Gastrocnemius medialis (tissue), 4 donors: ENCODE results near the gene SRPK2. TPM values are rescaled to one million over a fixed set of nuclear protein-coding genes. Genes with fewer than 3 reads are reported as not detected.

Source experiments
- ATAC-seq, 2 donors: fragments of 150-250 bp; one replicate each; pipeline ENCODE4 v1.9.1; 2016
- DNase-seq, 2 donors: peaks; one replicate each; pipeline ENCODE4 v3.0.0-alpha.2; 2019
- H3K27ac ChIP-seq, 4 donors: fragments of 200-600 bp; sonication (generic); 1 replicate in 1 of 4; 2 replicates in 3 of 4; pipeline ENCODE4 v1.5.1; 2016 to 2018; ENCODE audit warnings: mild to moderate bottlenecking in 2 of 4, moderate library complexity in 1 of 4
- H3K27me3 ChIP-seq, 3 donors: fragments of 200-600 bp; sonication (generic) in 2 of 3; 1 replicate in 1 of 3; 2 replicates in 2 of 3; pipeline versions ENCODE4 v1.5.1 to v1.6.0; 2016 to 2019; ENCODE audit warnings: mild to moderate bottlenecking in 1 of 3, moderate library complexity in 1 of 3
- H3K36me3 ChIP-seq, 2 donors: fragments of 200-600 bp; sonication (generic) in 1 of 2; one replicate each; pipeline ENCODE4 v1.5.1; 2017 to 2018
- H3K4me1 ChIP-seq, 2 donors: fragments of 200-600 bp; sonication (generic) in 1 of 2; one replicate each; pipeline ENCODE4 v1.5.1; 2016 to 2017; ENCODE audit warnings: mild to moderate bottlenecking in 2 of 2
- H3K4me3 ChIP-seq, 4 donors: fragments of 200-600 bp; sonication (generic) in 3 of 4; 1 replicate in 1 of 4; 2 replicates in 3 of 4; pipeline ENCODE4 v1.5.1; 2016 to 2019; ENCODE audit warnings: mild to moderate bottlenecking in 2 of 4
- H3K9me3 ChIP-seq, 3 donors: fragments of 200-600 bp; sonication (generic) in 2 of 3; 1 replicate in 1 of 3; 2 replicates in 2 of 3; pipeline ENCODE4 v1.5.1; 2016 to 2019
- POLR2A ChIP-seq, 2 donors: fragments of 450-650 bp; IDR thresholded peaks; one replicate each; pipeline ENCODE4 v1.6.1; 2017; ENCODE audit warnings: antibody characterized with exemption in 2 of 2, mild to moderate bottlenecking in 2 of 2, moderate library complexity in 2 of 2
- in situ Hi-C, 4 donors: fragments of 200-750 bp; cut with MboI; loops; one replicate each; pipeline versions ENCODE4 v1.15.0 to v1.8.0; 2017; ENCODE audit warnings: low sequenced_read_pairs in 4 of 4
- intact Hi-C: fragments of 100-400 bp; cut with DNase I; formaldehyde crosslinking; loops from one replicate; pipeline ENCODE4 v1.15.1; 2023; ENCODE audit warnings: low total_unique reads
- total RNA-seq, 4 donors: library from RNA; depleted of rRNA; stranded (reverse); fragments of >200 nt; gene quantifications; one replicate each; pipeline versions ENCODE4 v1.1.0 to v1.2.3, GENCODE V29; 2016
- TF ChIP-seq, protein P1 (sequence below), 5 experiments: fragments of 450-650 bp in 3 of 5; fragments of 200-600 bp in 2 of 5; sonication (generic) in 2 of 5; IDR thresholded peaks in 4 of 5; conservative IDR thresholded peaks in 1 of 5; 1 replicate in 4 of 5; 2 replicates in 1 of 5; pipeline ENCODE4 v1.5.1; 2016 to 2019; ENCODE audit warnings: antibody characterized with exemption in 5 of 5, mild to moderate bottlenecking in 3 of 5, moderate library complexity in 3 of 5

The SRPK2 gene
- total RNA-seq, 4 donors from 2014 or later, result 18.1 to 49.0 (median 21.3) TPM

DNA sequence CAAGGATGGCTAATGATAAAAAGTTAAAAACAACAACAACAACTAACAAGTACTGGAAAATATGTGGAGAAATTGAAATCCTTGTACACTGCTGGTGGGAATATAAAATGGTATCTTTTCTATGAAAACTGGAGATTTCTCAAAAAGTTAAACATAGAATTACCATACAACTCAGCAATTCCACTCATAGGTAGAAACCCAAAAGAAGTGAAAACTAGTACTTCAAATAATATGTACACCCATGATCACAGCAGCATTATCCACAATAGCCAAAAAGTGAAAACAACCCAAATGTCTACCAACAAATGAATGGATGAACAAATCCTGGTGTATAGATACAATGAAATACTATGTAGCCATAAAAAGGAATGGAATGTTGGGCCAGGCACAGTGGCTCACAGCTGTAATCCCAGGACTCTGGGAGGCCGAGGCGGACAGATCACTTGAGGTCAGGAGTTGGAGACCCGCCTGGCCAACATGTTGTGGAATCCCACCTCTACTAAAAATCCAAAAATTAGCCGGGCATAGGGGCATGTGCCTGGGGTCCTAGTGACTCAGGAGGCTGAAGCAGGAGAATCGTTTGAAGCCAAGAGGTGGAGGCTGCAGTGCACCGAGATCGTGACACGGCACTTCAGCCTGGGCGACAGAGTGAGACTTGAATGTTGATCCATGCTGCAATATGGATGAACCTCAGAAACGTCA, 66.8 kb downstream of the SRPK2 start:
- intact Hi-C loops (no loop called here), in situ Hi-C loops (no loop called here)
- ATAC-seq, result no peak

DNA sequence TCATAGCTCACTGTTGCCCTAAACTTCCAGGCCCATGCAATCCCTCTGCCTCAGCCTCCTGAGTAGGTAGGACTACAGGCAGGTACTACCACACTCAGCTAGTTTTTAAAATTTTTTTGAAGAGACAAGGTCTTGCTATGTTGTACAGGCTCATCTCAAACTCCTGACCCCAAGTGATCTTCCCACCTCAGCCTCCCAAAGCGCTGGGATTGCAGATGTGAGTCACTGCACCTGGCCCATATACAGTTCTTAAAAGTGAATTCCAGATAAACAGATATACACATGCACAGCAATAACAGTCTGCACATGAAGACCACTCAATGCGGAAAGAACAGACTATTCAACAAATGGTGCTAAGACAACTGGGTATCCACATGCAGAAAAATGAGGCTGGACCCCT, 67.8 kb downstream of the SRPK2 start:
- Histone ChIP-seq H3K27ac (no peak overlapping the region), H3K36me3 (no peaks in the 10 kb centered on the region), H3K4me1 (peaks cover 5 to 15% of the 10 kb centered on the region in 2 donors), H3K9me3 (no peaks in the 10 kb centered on the region), H3K27me3 (no peaks in the 10 kb centered on the region), H3K4me3 (no peak overlapping the region)
- intact Hi-C loops, result no loop called here
- ATAC-seq, result no peak
- in situ Hi-C loops, result no loop called here
- no peak for DNase-seq
- no peak for TF ChIP-seq POLR2A (IDR thresholded peaks at IDR 0.05)
- TF ChIP-seq, protein P1, sequence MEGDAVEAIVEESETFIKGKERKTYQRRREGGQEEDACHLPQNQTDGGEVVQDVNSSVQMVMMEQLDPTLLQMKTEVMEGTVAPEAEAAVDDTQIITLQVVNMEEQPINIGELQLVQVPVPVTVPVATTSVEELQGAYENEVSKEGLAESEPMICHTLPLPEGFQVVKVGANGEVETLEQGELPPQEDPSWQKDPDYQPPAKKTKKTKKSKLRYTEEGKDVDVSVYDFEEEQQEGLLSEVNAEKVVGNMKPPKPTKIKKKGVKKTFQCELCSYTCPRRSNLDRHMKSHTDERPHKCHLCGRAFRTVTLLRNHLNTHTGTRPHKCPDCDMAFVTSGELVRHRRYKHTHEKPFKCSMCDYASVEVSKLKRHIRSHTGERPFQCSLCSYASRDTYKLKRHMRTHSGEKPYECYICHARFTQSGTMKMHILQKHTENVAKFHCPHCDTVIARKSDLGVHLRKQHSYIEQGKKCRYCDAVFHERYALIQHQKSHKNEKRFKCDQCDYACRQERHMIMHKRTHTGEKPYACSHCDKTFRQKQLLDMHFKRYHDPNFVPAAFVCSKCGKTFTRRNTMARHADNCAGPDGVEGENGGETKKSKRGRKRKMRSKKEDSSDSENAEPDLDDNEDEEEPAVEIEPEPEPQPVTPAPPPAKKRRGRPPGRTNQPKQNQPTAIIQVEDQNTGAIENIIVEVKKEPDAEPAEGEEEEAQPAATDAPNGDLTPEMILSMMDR (IDR thresholded peaks at IDR 0.05 in 4 of 5, conservative IDR thresholded peaks at IDR 0.05 in 1 of 5), result no peak

More for the DNA sequence above, 66.8 kb downstream of the SRPK2 start:
- H3K27ac ChIP-seq, result no peak overlapping the region
- no peaks in the 10 kb centered on the region for H3K36me3 ChIP-seq
- TF ChIP-seq POLR2A (IDR thresholded peaks at IDR 0.05), result no peak
- TF ChIP-seq, protein P1 (IDR thresholded peaks at IDR 0.05 in 4 of 5, conservative IDR thresholded peaks at IDR 0.05 in 1 of 5), result no peak
- no peaks in the 10 kb centered on the region for H3K27me3 ChIP-seq
- no peaks in the 10 kb centered on the region for H3K9me3 ChIP-seq
- DNase-seq, result no peak
- H3K4me1 ChIP-seq, result peaks cover 5 to 7% of the 10 kb centered on the region in 2 donors
- H3K4me3 ChIP-seq, result no peak overlapping the region

DNA sequence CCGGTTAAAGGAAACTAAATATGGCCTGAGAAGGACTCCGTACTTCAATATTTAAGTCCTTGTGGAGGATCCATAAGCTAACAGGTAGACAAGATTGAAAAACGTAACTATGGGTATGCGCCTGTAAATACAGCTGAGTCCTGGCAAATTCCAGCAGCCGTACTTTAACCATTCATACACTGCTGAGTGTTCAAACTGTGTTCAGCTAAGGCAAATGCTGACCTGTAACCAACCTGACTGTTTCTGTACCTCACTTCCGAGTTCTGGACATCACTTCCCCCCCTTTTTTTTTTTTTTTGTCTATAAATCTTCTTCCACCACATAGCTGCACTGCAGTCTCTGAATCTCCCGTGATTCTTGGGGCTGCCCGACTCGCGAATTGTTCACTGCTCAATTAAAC, 69.1 kb downstream of the SRPK2 start:
- Histone ChIP-seq H3K36me3 (no peaks in the 10 kb centered on the region), H3K4me1 (peaks cover 13 to 22% of the 10 kb centered on the region in 2 donors), H3K4me3 (no peak overlapping the region), H3K27me3 (no peaks in the 10 kb centered on the region), H3K9me3 (no peaks in the 10 kb centered on the region), H3K27ac (no peak overlapping the region)
- intact Hi-C loops (no loop called here), in situ Hi-C loops (no loop called here)
- TF ChIP-seq, protein P1 (IDR thresholded peaks at IDR 0.05 in 4 of 5, conservative IDR thresholded peaks at IDR 0.05 in 1 of 5), result no peak
- no peak for TF ChIP-seq POLR2A (IDR thresholded peaks at IDR 0.05)
- DNase-seq (no peak), ATAC-seq (no peak)

DNA sequence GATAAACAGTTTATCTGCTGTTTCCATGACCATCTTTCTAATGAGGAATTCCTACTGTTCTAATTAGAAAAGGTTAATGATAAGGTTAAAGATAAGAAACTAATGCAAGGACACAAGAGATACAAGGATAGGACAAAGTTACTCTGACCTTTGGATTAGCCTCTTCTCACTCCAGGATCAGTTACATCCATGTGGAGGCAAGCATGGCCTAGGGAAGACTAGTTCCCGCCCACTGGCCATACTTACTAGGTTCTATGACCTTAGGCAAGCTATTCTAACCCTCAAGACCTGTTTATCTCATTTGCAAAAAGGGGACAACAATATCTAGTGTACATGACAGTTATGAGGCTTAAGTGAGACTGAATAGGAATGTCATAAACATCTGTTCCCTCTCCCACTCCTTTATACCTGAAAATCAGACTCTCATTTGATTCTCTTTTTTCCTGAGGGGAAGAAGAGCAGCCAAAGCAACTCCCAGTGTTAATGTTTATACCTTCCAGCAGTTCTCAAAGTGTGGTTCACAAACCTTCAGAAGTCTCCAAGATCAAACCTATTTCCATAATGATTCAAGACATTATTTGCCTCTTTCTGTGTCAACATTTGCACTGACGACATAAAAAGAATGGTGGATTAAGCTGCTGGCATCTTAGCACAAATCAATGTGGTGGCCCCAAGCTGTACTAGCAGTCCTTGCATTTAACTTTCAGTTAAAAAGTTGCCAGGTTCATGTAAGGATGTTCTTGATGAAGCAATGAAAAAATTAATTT, 72.0 kb downstream of the SRPK2 start:
- ATAC-seq, result no peak
- Histone ChIP-seq H3K27ac (no peak overlapping the region), H3K27me3 (no peaks in the 10 kb centered on the region), H3K36me3 (no peaks in the 10 kb centered on the region), H3K4me1 (peaks cover 10 to 18% of the 10 kb centered on the region in 2 donors), H3K9me3 (no peaks in the 10 kb centered on the region), H3K4me3 (no peak overlapping the region)
- DNase-seq, result no peak
- TF ChIP-seq, protein P1 (IDR thresholded peaks at IDR 0.05 in 4 of 5, conservative IDR thresholded peaks at IDR 0.05 in 1 of 5), result no peak
- no peak for TF ChIP-seq POLR2A (IDR thresholded peaks at IDR 0.05)
- intact Hi-C loops (no loop called here), in situ Hi-C loops (no loop called here)
